DOHH2 (cell line): ENCODE data around the gene LILRA2.
"Not testable (repeated sequence)": the region's sequence is repeated elsewhere in the genome, so short reads cannot be mapped to it uniquely, and the experiment has no call there.

Experiments used
- H3F3A ChIP-seq: fragments of 200-600 bp; sonication (generic), shearing (Covaris generic); 2 replicates; pipeline ENCODE4 v1.6.0; 2016; ENCODE audit warnings: antibody characterized with exemption, mild to moderate bottlenecking; ENCODE audit not compliant: control insufficient read depth, insufficient read depth
- H3K27ac ChIP-seq: fragments of 200-600 bp; sonication (generic); 2 replicates; pipeline ENCODE4 v1.5.1; 2014; ENCODE audit warnings: low read depth, mild to moderate bottlenecking, low read length, moderate library complexity
- H3K27me3 ChIP-seq: fragments of 200-600 bp; sonication (generic); 2 replicates; pipeline ENCODE4 v1.6.1; 2014; ENCODE audit warnings: mild to moderate bottlenecking, low read length, mixed read lengths; ENCODE audit not compliant: control insufficient read depth
- H3K36me3 ChIP-seq: fragments of 200-600 bp; sonication (generic); 2 replicates; pipeline ENCODE4 v1.6.1; 2014; ENCODE audit warnings: mild to moderate bottlenecking, low read length, moderate library complexity, mixed read lengths; ENCODE audit not compliant: control insufficient read depth
- H3K4me1 ChIP-seq: fragments of 200-600 bp; sonication (generic); 2 replicates; pipeline ENCODE4 v1.6.1; 2014; ENCODE audit warnings: mild to moderate bottlenecking, low read length, mixed read lengths; ENCODE audit not compliant: control insufficient read depth
- H3K4me2 ChIP-seq: fragments of 200-600 bp; sonication (generic); 2 replicates; pipeline ENCODE4 v1.6.0; 2014; ENCODE audit warnings: mild to moderate bottlenecking, low read length, moderate library complexity
- H3K4me3 ChIP-seq: fragments of 200-600 bp; sonication (generic); 2 replicates; pipeline ENCODE4 v1.5.1; 2014; ENCODE audit warnings: mild to moderate bottlenecking, low read length, mixed read lengths
- H3K79me2 ChIP-seq: fragments of 200-600 bp; sonication (generic); 2 replicates; pipeline ENCODE4 v1.6.1; 2014; ENCODE audit warnings: mild to moderate bottlenecking, low read length, mixed read lengths; ENCODE audit not compliant: control insufficient read depth
- H3K9me2 ChIP-seq: fragments of 200-600 bp; sonication (generic); replicated peaks from 2 replicates; pipeline ENCODE4 v1.6.1; 2014; ENCODE audit warnings: mild to moderate bottlenecking, low read length, mixed read lengths; ENCODE audit not compliant: control insufficient read depth
- H3K9me3 ChIP-seq: fragments of 200-600 bp; sonication (generic); 2 replicates; pipeline ENCODE4 v1.6.1; 2014; ENCODE audit warnings: antibody characterized with exemption, low read length, mixed read lengths; ENCODE audit not compliant: control insufficient read depth, insufficient read depth
- H4K20me1 ChIP-seq: fragments of 200-600 bp; sonication (generic); 2 replicates; pipeline ENCODE4 v1.6.0; 2014; ENCODE audit warnings: low read depth, mild to moderate bottlenecking, antibody characterized with exemption, low read length, moderate library complexity; ENCODE audit not compliant: control insufficient read depth, insufficient read depth
- CTCF ChIP-seq: fragments of 200-600 bp; sonication (generic); IDR thresholded peaks from one replicate; pipeline ENCODE4 v1.5.1; 2014; ENCODE audit warnings: antibody characterized with exemption, mild to moderate bottlenecking, low read depth, low read length; ENCODE audit not compliant: poor library complexity, severe bottlenecking
- EZH2phosphoT487 ChIP-seq: fragments of 200-600 bp; sonication (generic); IDR thresholded peaks from 2 replicates; pipeline ENCODE4 v1.6.1; 2017; ENCODE audit warnings: borderline replicate concordance, mild to moderate bottlenecking, antibody characterized with exemption, low read length, moderate library complexity, mixed read lengths

LILRA2 gene

GRCh38 chr19:54576411-54576976 is 2.9 kb downstream of the LILRA2 start:
- Histone ChIP-seq H3K36me3 (no peaks in the 10 kb centered on the region), H3F3A (no peaks in the 10 kb centered on the region), H4K20me1 (no peaks in the 10 kb centered on the region), H3K27ac (no peak overlapping the region), H3K4me2 (no peak overlapping the region), H3K4me1 (peaks cover 31% of the 10 kb centered on the region), H3K27me3 (no peaks in the 10 kb centered on the region), H3K4me3 (no peak overlapping the region), H3K79me2 (no peaks in the 10 kb centered on the region), H3K9me3 (no peaks in the 10 kb centered on the region), H3K9me2 (no peaks in the 10 kb centered on the region)
- TF ChIP-seq EZH2phosphoT487 = no peak
- TF ChIP-seq CTCF = no peak

GRCh38 chr19:54577334-54577733 is 3.7 kb downstream of the LILRA2 start:
- Histone ChIP-seq H3K4me2 (no peak overlapping the region), H3K4me1 (peaks cover 25% of the 10 kb centered on the region), H3K79me2 (no peaks in the 10 kb centered on the region), H3K36me3 (no peaks in the 10 kb centered on the region), H3K4me3 (no peak overlapping the region), H3F3A (no peaks in the 10 kb centered on the region), H3K9me3 (no peaks in the 10 kb centered on the region), H3K27ac (no peak overlapping the region), H4K20me1 (no peaks in the 10 kb centered on the region), H3K9me2 (no peaks in the 10 kb centered on the region), H3K27me3 (no peaks in the 10 kb centered on the region)
- TF ChIP-seq CTCF (no peak), EZH2phosphoT487 (no peak)

GRCh38 chr19:54578268-54578667 is 4.7 kb downstream of the LILRA2 start:
- H3K27me3 ChIP-seq, H3K4me3 ChIP-seq, H3K9me2 ChIP-seq, H3K27ac ChIP-seq, H3K9me3 ChIP-seq, H3F3A ChIP-seq, H3K36me3 ChIP-seq, H4K20me1 ChIP-seq, H3K4me2 ChIP-seq, H3K79me2 ChIP-seq: not testable (repeated sequence)
- peaks cover 15% of the 10 kb centered on the region for H3K4me1 ChIP-seq

- H3F3A ChIP-seq = no peaks in the 10 kb centered on the region
- no peaks in the 10 kb centered on the region for H3K9me3 ChIP-seq
- TF ChIP-seq EZH2phosphoT487 (no peak), CTCF (no peak)
- H3K4me1 ChIP-seq = no peaks in the 10 kb centered on the region
- no peak overlapping the region for H3K4me3 ChIP-seq
- H3K36me3 ChIP-seq = no peaks in the 10 kb centered on the region
- H3K27ac ChIP-seq = no peak overlapping the region
- H3K9me2 ChIP-seq = no peaks in the 10 kb centered on the region
- no peak overlapping the region for H3K4me2 ChIP-seq
- no peaks in the 10 kb centered on the region for H3K79me2 ChIP-seq
- peaks cover 18% of the 10 kb centered on the region; the same call in 1 of the 2 replicates for H3K27me3 ChIP-seq
- no peaks in the 10 kb centered on the region for H4K20me1 ChIP-seq
Measured at GRCh38 chr19:54586397-54586796, 12.8 kb downstream of the LILRA2 start.
